GM12878 (cell line): ENCODE data around the gene SIRT7. TPM values are rescaled to one million over a fixed set of nuclear protein-coding genes. Genes with fewer than 3 reads are reported as not detected.

ENCODE experiments used
- ASH2L ChIP-seq: fragments of 300-600, 200-600 bp; sonication (generic); IDR thresholded peaks from 2 replicates; pipeline ENCODE4 v1.6.1; 2017; ENCODE audit warnings: low read depth, mild to moderate bottlenecking, borderline replicate concordance
- BACH1 ChIP-seq: fragments of 450-650 bp; IDR thresholded peaks from 2 replicates; pipeline ENCODE4 v1.6.1; 2017; ENCODE audit warnings: mild to moderate bottlenecking, borderline replicate concordance
- CREB1 ChIP-seq: IDR thresholded peaks from 2 replicates; pipeline ENCODE4 v1.6.1; 2012; ENCODE audit warnings: low read depth, mild to moderate bottlenecking, inconsistent platforms
- FOXM1 ChIP-seq: IDR thresholded peaks from 2 replicates; pipeline ENCODE4 v1.6.1; 2012; ENCODE audit warnings: low read depth, mild to moderate bottlenecking, inconsistent platforms, low read length, moderate library complexity
- HDGF ChIP-seq: fragments of 450-650 bp; IDR thresholded peaks from 2 replicates; pipeline ENCODE4 v1.6.1; 2016; ENCODE audit warnings: antibody characterized with exemption
- NFIC ChIP-seq: IDR thresholded peaks from 2 replicates; pipeline ENCODE4 v1.6.1; 2012; ENCODE audit warnings: low read depth, mild to moderate bottlenecking, inconsistent platforms, low read length, moderate library complexity
- NR2C2 ChIP-seq: IDR thresholded peaks from 2 replicates; pipeline ENCODE4 v1.6.1; 2011; ENCODE audit warnings: borderline replicate concordance, low read depth; ENCODE audit not compliant: control insufficient read depth, insufficient read length
- RB1 ChIP-seq: fragments of 450-650 bp; formaldehyde crosslinking; IDR thresholded peaks from 2 replicates; pipeline ENCODE4 v1.6.1; 2017; ENCODE audit warnings: mild to moderate bottlenecking, borderline replicate concordance
- RCOR1 ChIP-seq: conservative IDR thresholded peaks from 2 replicates; pipeline ENCODE4 v1.6.1; 2012; ENCODE audit warnings: low read depth, low read length, improper control_type of control experiment
- RELA ChIP-seq: fragments of 450-650 bp; IDR thresholded peaks from 2 replicates; pipeline ENCODE4 v1.8.0; 2014; ENCODE audit warnings: borderline replicate concordance; ENCODE audit not compliant: partially characterized antibody
- SMAD1 ChIP-seq: fragments of 450-650 bp; IDR thresholded peaks from 2 replicates; pipeline ENCODE4 v1.6.1; 2018; ENCODE audit warnings: mild to moderate bottlenecking, low read depth; ENCODE audit not compliant: partially characterized antibody
- SMARCA5 ChIP-seq: fragments of 450-650 bp; IDR thresholded peaks from 2 replicates; pipeline ENCODE4 v1.6.1; 2017; ENCODE audit warnings: mild to moderate bottlenecking
- SUPT20H ChIP-seq: IDR thresholded peaks from 2 replicates; pipeline ENCODE4 v1.6.1; 2011; ENCODE audit warnings: low read depth, mild to moderate bottlenecking, low read length, moderate library complexity, borderline replicate concordance; ENCODE audit not compliant: control insufficient read depth
- polyA plus RNA-seq, 11 experiments: library from polyadenylated mRNA; depleted of rRNA in 4 of 11; unstranded in 6 of 11; stranded (reverse) in 5 of 11; fragments of >200 nt; fragmentation: Nextera tagmentation in 4 of 11; fragmentation: Illumina TruSeq in 1 of 11; extraction: Ambion mirVana in 4 of 11; extraction: Trizol in 1 of 11; gene quantifications; 1 replicate in 1 of 11; 2 replicates in 10 of 11; pipeline versions ENCODE4 v1.2.1 to v1.2.3, GENCODE V29; 2011 to 2016; ENCODE audit warnings: inconsistent platforms in 2 of 11, missing spikeins in 2 of 11, low read depth in 1 of 11
- total RNA-seq, 4 experiments: library from RNA; depleted of rRNA in 3 of 4; stranded (reverse); fragments of >200 nt in 3 of 4; fragmentation: Illumina TruSeq in 1 of 4; extraction: Trizol in 1 of 4; gene quantifications; 2 replicates each; pipeline versions ENCODE4 v1.2.1 to v1.2.3, GENCODE V29; 2013 to 2021
- TF ChIP-seq, protein P1 (sequence below): IDR thresholded peaks from 2 replicates; pipeline ENCODE4 v1.6.1; 2012; ENCODE audit warnings: mild to moderate bottlenecking, low read depth, low read length
- TF ChIP-seq, protein P2 (sequence below): IDR thresholded peaks from 2 replicates; pipeline ENCODE4 v1.6.1; 2011; ENCODE audit warnings: low read depth, mild to moderate bottlenecking, low read length, moderate library complexity, borderline replicate concordance; ENCODE audit errors: extremely low read depth
- TF ChIP-seq, protein P3 (sequence below): fragments of 450-650 bp; IDR thresholded peaks from 2 replicates; pipeline ENCODE4 v1.6.1; 2018; ENCODE audit warnings: borderline replicate concordance, mild to moderate bottlenecking; ENCODE audit not compliant: partially characterized antibody
- TF ChIP-seq, protein P4 (sequence below): fragments of 450-650 bp; IDR thresholded peaks from 2 replicates; pipeline ENCODE4 v1.6.1; 2017; ENCODE audit warnings: mild to moderate bottlenecking, low read depth, inconsistent platforms; ENCODE audit not compliant: poor library complexity, severe bottlenecking
- TF ChIP-seq, protein P5 (sequence below): IDR thresholded peaks from 2 replicates; pipeline ENCODE4 v1.6.1; 2011; ENCODE audit warnings: borderline replicate concordance, low read depth, mild to moderate bottlenecking, moderate library complexity, low read length; ENCODE audit not compliant: insufficient read depth, poor library complexity, severe bottlenecking

SIRT7 gene
- total and polyA plus RNA-seq, 10 of the 15 experiments (the other 5 are each of a cell fraction or from before 2014, with no cell fraction given) = 1.2 to 56.2 (median 22.7) TPM

DNA sequence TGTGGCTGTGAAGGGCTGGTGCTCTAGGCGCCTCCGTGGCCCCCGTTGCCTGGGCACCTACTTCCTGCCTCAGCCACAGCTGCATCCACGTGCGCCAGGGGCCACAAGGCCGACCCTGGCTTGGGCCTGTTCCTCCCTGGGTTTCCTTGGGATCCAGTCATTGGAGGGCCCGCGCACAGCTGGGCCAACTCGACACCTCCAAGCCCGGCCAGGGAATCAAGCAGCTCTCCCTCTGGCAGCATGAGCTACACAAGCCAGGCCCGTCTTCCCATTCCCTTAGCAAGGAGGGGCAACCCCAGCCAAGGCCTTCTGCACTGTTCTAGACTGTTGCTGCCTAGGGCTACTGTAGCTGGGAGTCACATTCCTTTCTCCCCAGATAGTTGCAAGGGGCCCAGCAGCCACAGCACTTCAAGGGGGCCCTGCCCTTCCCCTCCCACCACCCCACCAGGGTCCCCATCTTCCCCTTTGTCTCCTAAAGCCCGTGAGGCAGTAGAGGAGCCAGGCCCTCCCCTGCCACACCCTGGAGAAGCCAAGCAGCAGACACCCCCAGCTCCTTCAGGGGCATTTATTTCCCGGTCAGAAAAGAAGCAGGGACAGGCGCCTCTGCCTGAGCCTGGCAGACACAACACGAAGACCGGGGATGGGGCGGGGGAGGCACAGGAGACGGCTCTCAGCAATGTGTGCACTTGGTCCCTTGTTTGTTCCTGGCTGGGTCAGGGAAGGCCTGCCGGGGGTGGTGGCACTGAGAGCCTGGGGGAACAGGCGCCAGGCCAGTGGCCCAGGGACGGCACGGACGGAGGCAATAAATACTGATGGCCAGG lies 50.6 kb downstream of the SIRT7 start (continued):
- TF ChIP-seq, protein P1, sequence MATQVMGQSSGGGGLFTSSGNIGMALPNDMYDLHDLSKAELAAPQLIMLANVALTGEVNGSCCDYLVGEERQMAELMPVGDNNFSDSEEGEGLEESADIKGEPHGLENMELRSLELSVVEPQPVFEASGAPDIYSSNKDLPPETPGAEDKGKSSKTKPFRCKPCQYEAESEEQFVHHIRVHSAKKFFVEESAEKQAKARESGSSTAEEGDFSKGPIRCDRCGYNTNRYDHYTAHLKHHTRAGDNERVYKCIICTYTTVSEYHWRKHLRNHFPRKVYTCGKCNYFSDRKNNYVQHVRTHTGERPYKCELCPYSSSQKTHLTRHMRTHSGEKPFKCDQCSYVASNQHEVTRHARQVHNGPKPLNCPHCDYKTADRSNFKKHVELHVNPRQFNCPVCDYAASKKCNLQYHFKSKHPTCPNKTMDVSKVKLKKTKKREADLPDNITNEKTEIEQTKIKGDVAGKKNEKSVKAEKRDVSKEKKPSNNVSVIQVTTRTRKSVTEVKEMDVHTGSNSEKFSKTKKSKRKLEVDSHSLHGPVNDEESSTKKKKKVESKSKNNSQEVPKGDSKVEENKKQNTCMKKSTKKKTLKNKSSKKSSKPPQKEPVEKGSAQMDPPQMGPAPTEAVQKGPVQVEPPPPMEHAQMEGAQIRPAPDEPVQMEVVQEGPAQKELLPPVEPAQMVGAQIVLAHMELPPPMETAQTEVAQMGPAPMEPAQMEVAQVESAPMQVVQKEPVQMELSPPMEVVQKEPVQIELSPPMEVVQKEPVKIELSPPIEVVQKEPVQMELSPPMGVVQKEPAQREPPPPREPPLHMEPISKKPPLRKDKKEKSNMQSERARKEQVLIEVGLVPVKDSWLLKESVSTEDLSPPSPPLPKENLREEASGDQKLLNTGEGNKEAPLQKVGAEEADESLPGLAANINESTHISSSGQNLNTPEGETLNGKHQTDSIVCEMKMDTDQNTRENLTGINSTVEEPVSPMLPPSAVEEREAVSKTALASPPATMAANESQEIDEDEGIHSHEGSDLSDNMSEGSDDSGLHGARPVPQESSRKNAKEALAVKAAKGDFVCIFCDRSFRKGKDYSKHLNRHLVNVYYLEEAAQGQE = no peak
- TF ChIP-seq SMARCA5 = no peak
- no peak for TF ChIP-seq SMAD1
- TF ChIP-seq, protein P2, sequence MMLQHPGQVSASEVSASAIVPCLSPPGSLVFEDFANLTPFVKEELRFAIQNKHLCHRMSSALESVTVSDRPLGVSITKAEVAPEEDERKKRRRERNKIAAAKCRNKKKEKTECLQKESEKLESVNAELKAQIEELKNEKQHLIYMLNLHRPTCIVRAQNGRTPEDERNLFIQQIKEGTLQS = no peak
- 0 out of 2 replicates have a peak, but pooled peaks have one; percentile 9 for TF ChIP-seq FOXM1
- no peak for TF ChIP-seq SUPT20H
- TF ChIP-seq RCOR1 = no peak
- no peak for TF ChIP-seq RELA
- no peak for TF ChIP-seq NFIC
- TF ChIP-seq, protein P3, sequence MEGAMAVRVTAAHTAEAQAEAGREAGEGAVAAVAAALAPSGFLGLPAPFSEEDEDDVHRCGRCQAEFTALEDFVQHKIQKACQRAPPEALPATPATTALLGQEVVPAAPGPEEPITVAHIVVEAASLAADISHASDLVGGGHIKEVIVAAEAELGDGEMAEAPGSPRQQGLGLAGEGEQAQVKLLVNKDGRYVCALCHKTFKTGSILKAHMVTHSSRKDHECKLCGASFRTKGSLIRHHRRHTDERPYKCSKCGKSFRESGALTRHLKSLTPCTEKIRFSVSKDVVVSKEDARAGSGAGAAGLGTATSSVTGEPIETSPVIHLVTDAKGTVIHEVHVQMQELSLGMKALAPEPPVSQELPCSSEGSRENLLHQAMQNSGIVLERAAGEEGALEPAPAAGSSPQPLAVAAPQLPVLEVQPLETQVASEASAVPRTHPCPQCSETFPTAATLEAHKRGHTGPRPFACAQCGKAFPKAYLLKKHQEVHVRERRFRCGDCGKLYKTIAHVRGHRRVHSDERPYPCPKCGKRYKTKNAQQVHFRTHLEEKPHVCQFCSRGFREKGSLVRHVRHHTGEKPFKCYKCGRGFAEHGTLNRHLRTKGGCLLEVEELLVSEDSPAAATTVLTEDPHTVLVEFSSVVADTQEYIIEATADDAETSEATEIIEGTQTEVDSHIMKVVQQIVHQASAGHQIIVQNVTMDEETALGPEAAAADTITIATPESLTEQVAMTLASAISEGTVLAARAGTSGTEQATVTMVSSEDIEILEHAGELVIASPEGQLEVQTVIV = no peak
- TF ChIP-seq, protein P4, sequence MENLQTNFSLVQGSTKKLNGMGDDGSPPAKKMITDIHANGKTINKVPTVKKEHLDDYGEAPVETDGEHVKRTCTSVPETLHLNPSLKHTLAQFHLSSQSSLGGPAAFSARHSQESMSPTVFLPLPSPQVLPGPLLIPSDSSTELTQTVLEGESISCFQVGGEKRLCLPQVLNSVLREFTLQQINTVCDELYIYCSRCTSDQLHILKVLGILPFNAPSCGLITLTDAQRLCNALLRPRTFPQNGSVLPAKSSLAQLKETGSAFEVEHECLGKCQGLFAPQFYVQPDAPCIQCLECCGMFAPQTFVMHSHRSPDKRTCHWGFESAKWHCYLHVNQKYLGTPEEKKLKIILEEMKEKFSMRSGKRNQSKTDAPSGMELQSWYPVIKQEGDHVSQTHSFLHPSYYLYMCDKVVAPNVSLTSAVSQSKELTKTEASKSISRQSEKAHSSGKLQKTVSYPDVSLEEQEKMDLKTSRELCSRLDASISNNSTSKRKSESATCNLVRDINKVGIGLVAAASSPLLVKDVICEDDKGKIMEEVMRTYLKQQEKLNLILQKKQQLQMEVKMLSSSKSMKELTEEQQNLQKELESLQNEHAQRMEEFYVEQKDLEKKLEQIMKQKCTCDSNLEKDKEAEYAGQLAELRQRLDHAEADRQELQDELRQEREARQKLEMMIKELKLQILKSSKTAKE = no peak
- peak; percentile 92 for TF ChIP-seq BACH1
- no peak for TF ChIP-seq ASH2L
- TF ChIP-seq RB1 = no peak
- peak; percentile 11; the same call in 1 of the 2 replicates for TF ChIP-seq HDGF
- TF ChIP-seq CREB1 = 0 out of 2 replicates have a peak, but pooled peaks have one; percentile 9
- TF ChIP-seq, protein P5, sequence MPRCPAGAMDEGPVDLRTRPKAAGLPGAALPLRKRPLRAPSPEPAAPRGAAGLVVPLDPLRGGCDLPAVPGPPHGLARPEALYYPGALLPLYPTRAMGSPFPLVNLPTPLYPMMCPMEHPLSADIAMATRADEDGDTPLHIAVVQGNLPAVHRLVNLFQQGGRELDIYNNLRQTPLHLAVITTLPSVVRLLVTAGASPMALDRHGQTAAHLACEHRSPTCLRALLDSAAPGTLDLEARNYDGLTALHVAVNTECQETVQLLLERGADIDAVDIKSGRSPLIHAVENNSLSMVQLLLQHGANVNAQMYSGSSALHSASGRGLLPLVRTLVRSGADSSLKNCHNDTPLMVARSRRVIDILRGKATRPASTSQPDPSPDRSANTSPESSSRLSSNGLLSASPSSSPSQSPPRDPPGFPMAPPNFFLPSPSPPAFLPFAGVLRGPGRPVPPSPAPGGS = peak; percentile 22
- TF ChIP-seq NR2C2 = no peak
